Measurements from ENCODE around the gene NTF3. TPM values are rescaled to one million over a fixed set of nuclear protein-coding genes. Genes with fewer than 3 reads are reported as not detected.

The NTF3 gene
- total RNA-seq (2014; rRNA removed; shearing (Covaris generic); ENCODE audit: low replicate concordance) = not detected in 2 replicates

DNA sequence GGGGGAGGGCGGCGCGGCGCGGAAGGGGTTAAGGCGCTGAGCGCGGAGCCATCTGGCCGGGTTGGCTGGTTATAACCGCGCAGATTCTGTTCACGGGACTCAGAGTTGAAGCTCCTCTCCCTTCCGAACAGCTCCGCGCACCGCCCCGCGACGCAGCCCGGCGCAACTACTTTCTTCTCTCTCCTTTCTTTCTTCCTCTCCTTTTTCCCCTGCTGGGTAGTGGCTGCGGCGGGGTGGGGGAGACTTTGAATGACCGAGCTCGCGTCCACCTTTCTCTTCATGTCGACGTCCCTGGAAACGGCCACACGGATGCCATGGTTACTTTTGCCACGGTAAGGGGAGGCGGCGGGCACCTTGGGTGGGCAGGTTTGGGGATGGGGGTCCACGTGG, at the start of gene NTF3:
Gene NTF3, plus strand, starts transcription at position 98 of the 390 bp plus-strand sequence. Its CDS starts 217 bp downstream, at position 315.
- H2AFZ ChIP-seq (ENCODE audit: low read length) = no peak within 1 kb of the TSS
- H3K27ac ChIP-seq (ENCODE audit: low read length) = no peak within 1 kb of the TSS
- DNase-seq = no peak
- H4K20me1 ChIP-seq (ENCODE audit: insufficient read depth, low read depth, low read length) = no peaks in the 10 kb centered on the region
- no peaks in the 10 kb centered on the region for H3K36me3 ChIP-seq (ENCODE audit: insufficient read depth, low read length)
- H3K9me2 ChIP-seq (replicated peaks; ENCODE audit: insufficient read depth, low read length) = no peaks in the 10 kb centered on the region
- no peak within 1 kb of the TSS for H3K9ac ChIP-seq (ENCODE audit: low read length)
- H3K4me1 ChIP-seq (ENCODE audit: low read length) = no peaks in the 10 kb centered on the region
- no peak within 1 kb of the TSS for H3K4me2 ChIP-seq (ENCODE audit: low read depth, low read length, poor library complexity, severe bottlenecking)
- no peak within 1 kb of the TSS for H3K4me3 ChIP-seq (ENCODE audit: low read length)
- no peaks in the 10 kb centered on the region for H3K9me3 ChIP-seq (ENCODE audit: low read length)
- no peaks in the 10 kb centered on the region for H3K27me3 ChIP-seq (ENCODE audit: low read length)
- H3K79me2 ChIP-seq (ENCODE audit: low read length) = no peaks in the 10 kb centered on the region

DNA sequence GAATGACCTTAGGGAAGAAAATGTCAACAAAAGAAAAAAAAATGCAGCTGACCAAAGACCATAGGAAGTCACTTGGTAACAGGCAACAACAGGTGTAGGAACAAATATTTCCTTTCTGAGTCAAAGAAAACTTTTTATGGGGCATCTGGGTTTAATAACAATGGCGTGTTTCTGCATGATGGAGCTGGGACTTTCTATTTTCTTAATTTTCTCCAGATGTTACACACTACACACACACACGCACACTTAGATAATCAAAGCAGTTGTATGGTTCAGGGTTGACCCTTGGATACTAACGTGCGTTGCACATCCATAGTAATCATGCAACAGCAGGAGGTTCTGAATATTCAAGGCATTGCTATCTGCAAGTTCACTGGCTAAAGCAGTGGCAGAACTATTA, 47.9 kb upstream of the NTF3 start:
- no peaks in the 10 kb centered on the region for H3K27me3 ChIP-seq (ENCODE audit: low read length)
- no peak for DNase-seq
- no peak overlapping the region for H3K4me3 ChIP-seq (ENCODE audit: low read length)
- H2AFZ ChIP-seq (ENCODE audit: low read length) = no peak overlapping the region
- H3K27ac ChIP-seq (ENCODE audit: low read length) = no peak overlapping the region
- no peaks in the 10 kb centered on the region for H3K4me1 ChIP-seq (ENCODE audit: low read length)
- no peaks in the 10 kb centered on the region for H4K20me1 ChIP-seq (ENCODE audit: insufficient read depth, low read depth, low read length)
- H3K36me3 ChIP-seq (ENCODE audit: insufficient read depth, low read length) = no peaks in the 10 kb centered on the region
- no peak overlapping the region for H3K9ac ChIP-seq (ENCODE audit: low read length)
- no peak overlapping the region for H3K4me2 ChIP-seq (ENCODE audit: low read depth, low read length, poor library complexity, severe bottlenecking)
- H3K79me2 ChIP-seq (ENCODE audit: low read length) = no peaks in the 10 kb centered on the region
- no peaks in the 10 kb centered on the region for H3K9me2 ChIP-seq (replicated peaks; ENCODE audit: insufficient read depth, low read length)
- no peaks in the 10 kb centered on the region for H3K9me3 ChIP-seq (ENCODE audit: low read length)

DNA sequence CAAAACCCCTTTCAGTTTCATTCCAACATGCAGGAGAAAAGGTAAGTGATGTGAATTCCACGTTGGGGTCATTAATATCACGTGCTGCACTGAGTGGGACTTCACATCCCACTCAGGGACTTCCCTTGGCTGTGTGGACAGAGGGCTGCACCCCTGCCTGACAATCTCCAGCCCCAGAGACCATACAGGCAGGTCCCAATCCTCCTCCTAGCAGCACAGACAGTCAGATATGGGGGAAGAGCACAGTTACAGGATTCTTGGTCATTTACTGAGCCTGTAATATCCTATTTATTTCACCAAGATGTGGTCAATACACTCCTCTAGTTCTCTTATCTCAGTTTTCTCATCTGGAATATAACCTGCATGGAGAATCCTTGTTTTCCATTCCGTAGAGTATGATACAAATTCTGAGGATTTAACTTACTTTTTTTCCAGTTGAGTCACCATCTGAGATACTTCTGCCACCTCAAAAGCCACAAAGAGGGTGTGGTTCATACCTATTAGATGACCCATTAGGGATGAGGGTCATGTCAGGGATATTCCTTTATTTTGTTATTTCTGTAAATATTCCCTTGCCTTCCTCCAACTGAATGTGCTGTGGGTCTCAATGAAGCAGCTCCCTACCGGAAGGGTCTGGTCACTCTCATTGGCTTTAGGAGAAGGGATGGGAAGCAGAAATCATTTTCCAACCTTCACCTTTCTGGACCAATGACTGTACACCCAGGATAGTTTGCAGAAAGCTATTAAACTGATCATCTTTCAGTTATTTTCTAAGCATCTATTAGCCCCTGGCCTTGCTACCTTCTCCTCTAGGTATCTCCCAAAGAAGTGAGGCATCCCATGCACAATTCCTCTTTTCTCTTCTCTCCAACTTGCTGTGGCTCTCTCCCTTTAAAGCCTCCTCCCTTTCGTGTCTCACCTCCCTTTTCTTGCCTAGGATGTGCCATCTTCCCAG, 43.0 kb upstream of the NTF3 start:
- no peak overlapping the region for H3K9ac ChIP-seq (ENCODE audit: low read length)
- H4K20me1 ChIP-seq (ENCODE audit: insufficient read depth, low read depth, low read length) = no peaks in the 10 kb centered on the region
- no peak overlapping the region for H3K4me3 ChIP-seq (ENCODE audit: low read length)
- no peaks in the 10 kb centered on the region for H3K36me3 ChIP-seq (ENCODE audit: insufficient read depth, low read length)
- no peaks in the 10 kb centered on the region for H3K9me2 ChIP-seq (replicated peaks; ENCODE audit: insufficient read depth, low read length)
- H3K4me2 ChIP-seq (ENCODE audit: low read depth, low read length, poor library complexity, severe bottlenecking) = no peak overlapping the region
- H3K4me1 ChIP-seq (ENCODE audit: low read length) = no peaks in the 10 kb centered on the region
- no peaks in the 10 kb centered on the region for H3K79me2 ChIP-seq (ENCODE audit: low read length)
- no peak for DNase-seq
- H3K27ac ChIP-seq (ENCODE audit: low read length) = no peak overlapping the region
- no peak overlapping the region for H2AFZ ChIP-seq (ENCODE audit: low read length)
- no peaks in the 10 kb centered on the region for H3K27me3 ChIP-seq (ENCODE audit: low read length)
- H3K9me3 ChIP-seq (ENCODE audit: low read length) = no peaks in the 10 kb centered on the region

DNA sequence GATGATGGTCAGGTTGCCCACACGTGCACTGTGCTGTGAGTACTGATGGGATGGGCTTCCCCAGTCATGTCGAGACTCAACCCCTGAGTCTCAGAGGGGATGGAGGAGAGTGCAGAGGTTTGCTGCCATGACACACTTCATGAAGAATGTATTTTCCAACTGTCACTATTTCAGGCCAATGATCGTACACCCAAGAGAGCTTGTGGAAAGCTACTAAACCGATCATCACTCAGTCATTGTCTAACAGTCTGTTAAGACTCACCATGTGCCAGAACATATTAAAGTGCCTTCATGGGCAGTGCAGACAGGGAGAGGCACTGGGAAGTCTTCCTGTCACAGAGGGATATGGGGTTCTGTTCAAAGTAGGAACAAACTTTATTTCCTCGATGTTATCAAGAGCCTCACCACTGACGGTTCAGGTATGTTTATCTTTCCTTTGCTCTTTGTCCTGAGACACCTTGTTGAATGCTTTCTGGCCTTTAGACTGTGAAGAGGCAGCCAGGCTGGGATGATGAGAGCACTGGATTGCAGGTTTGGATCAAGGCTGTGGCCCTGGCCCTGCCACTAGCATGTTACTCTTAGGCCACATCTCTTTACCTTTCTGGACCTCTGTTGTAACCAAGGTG, 41.6 kb upstream of the NTF3 start:
- Histone ChIP-seq H3K9ac (ENCODE audit: low read length) (no peak overlapping the region), H3K4me2 (ENCODE audit: low read depth, low read length, poor library complexity, severe bottlenecking) (no peak overlapping the region), H3K9me2 (replicated peaks; ENCODE audit: insufficient read depth, low read length) (no peaks in the 10 kb centered on the region), H3K36me3 (ENCODE audit: insufficient read depth, low read length) (no peaks in the 10 kb centered on the region), H3K4me3 (ENCODE audit: low read length) (no peak overlapping the region), H2AFZ (ENCODE audit: low read length) (no peak overlapping the region), H3K27me3 (ENCODE audit: low read length) (no peaks in the 10 kb centered on the region), H3K79me2 (ENCODE audit: low read length) (no peaks in the 10 kb centered on the region), H3K4me1 (ENCODE audit: low read length) (no peaks in the 10 kb centered on the region), H3K9me3 (ENCODE audit: low read length) (no peaks in the 10 kb centered on the region), H4K20me1 (ENCODE audit: insufficient read depth, low read depth, low read length) (no peaks in the 10 kb centered on the region), H3K27ac (ENCODE audit: low read length) (no peak overlapping the region)
- no peak for DNase-seq

DNA sequence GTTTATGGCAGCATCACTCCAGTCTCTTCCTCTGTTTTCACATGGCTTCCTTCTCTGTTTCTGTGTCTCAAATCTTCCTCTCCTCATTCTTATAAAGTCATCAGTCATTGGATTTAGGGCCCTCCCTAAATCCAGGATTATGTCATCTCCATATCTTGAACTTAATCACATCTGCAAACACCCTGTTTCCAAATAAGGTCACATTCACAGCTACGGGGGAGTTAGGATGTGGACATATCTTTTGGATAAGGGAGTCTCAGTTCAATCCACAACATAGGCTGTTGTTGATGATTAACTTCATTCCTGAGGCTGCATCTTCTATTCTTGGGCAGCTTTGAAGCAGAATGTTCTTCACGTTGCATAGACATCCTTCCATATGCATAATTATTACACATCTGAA, 40.3 kb upstream of the NTF3 start:
- H3K4me3 ChIP-seq (ENCODE audit: low read length) = no peak overlapping the region
- no peaks in the 10 kb centered on the region for H3K9me2 ChIP-seq (replicated peaks; ENCODE audit: insufficient read depth, low read length)
- no peak for DNase-seq
- H3K9me3 ChIP-seq (ENCODE audit: low read length) = no peaks in the 10 kb centered on the region
- no peak overlapping the region for H2AFZ ChIP-seq (ENCODE audit: low read length)
- H3K27me3 ChIP-seq (ENCODE audit: low read length) = no peaks in the 10 kb centered on the region
- H3K4me1 ChIP-seq (ENCODE audit: low read length) = no peaks in the 10 kb centered on the region
- H3K27ac ChIP-seq (ENCODE audit: low read length) = no peak overlapping the region
- no peaks in the 10 kb centered on the region for H3K36me3 ChIP-seq (ENCODE audit: insufficient read depth, low read length)
- H3K79me2 ChIP-seq (ENCODE audit: low read length) = no peaks in the 10 kb centered on the region
- no peak overlapping the region for H3K9ac ChIP-seq (ENCODE audit: low read length)
- H4K20me1 ChIP-seq (ENCODE audit: insufficient read depth, low read depth, low read length) = no peaks in the 10 kb centered on the region
- no peak overlapping the region for H3K4me2 ChIP-seq (ENCODE audit: low read depth, low read length, poor library complexity, severe bottlenecking)

DNA sequence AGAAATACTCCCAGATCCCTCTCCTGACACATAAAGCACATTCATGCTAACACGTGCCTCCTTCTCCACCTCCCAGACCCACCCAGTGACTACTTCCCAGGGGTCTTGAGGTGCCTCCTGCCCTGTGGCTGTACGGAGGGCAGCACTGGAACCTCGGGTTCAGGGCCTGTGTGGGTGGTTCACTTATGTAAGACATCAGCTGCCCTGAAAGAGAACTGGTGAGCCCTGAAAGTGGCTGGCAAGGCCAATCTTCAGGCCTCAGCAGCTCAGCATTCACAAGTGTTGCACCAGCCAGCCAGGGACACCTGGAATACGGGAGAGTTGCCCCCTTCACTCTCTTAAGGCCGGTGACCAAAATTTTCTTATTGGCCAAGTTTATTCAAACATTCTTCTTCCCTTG, 38.9 kb upstream of the NTF3 start:
- no peak overlapping the region for H3K4me3 ChIP-seq (ENCODE audit: low read length)
- no peaks in the 10 kb centered on the region for H4K20me1 ChIP-seq (ENCODE audit: insufficient read depth, low read depth, low read length)
- H3K9ac ChIP-seq (ENCODE audit: low read length) = no peak overlapping the region
- H3K36me3 ChIP-seq (ENCODE audit: insufficient read depth, low read length) = no peaks in the 10 kb centered on the region
- H3K9me3 ChIP-seq (ENCODE audit: low read length) = no peaks in the 10 kb centered on the region
- H2AFZ ChIP-seq (ENCODE audit: low read length) = no peak overlapping the region
- no peaks in the 10 kb centered on the region for H3K9me2 ChIP-seq (replicated peaks; ENCODE audit: insufficient read depth, low read length)
- no peak for DNase-seq
- H3K4me2 ChIP-seq (ENCODE audit: low read depth, low read length, poor library complexity, severe bottlenecking) = no peak overlapping the region
- H3K27ac ChIP-seq (ENCODE audit: low read length) = no peak overlapping the region
- H3K4me1 ChIP-seq (ENCODE audit: low read length) = no peaks in the 10 kb centered on the region
- no peaks in the 10 kb centered on the region for H3K27me3 ChIP-seq (ENCODE audit: low read length)
- H3K79me2 ChIP-seq (ENCODE audit: low read length) = no peaks in the 10 kb centered on the region

DNA sequence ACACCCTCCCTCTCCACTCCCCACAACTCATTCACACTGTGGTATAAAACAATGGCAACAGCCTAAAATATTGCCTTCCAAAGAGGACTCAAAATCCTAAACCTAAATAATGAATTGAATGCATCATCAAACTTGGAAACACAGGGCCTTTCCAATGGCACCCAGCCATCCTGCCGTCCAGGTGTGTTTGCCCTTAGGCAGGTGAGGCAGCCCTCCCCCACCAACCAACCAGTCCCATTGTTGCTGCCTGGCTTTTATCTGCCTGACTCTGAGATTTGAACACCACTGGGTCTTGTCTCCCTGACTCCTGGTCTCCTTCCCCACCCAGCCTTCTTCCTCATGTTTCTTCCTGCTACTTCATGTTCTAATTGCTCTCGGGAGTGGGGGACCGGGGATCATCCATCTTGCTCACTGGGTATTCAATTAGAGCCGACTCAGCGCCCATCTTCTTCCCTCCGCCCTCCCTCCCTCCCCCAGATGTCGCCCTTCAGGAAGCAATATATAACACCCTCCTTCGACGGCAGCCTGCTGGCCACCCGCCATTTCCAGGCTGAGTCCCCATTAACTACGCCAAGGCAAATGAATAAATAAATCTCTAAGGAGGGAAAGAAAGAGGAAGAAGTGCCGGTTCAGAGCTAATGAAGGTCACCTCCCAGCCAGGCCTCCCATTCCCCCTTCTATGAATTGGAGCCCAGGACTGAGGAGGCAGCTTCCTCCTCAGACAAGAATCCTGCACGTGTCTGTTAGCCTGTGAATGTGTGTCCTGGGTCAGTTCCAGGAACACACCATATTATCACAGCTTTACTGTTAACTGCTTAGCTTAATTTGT, 36.3 kb upstream of the NTF3 start:
- Histone ChIP-seq H4K20me1 (ENCODE audit: insufficient read depth, low read depth, low read length) (no peaks in the 10 kb centered on the region), H3K9me3 (ENCODE audit: low read length) (no peaks in the 10 kb centered on the region), H3K27ac (ENCODE audit: low read length) (no peak overlapping the region), H3K4me1 (ENCODE audit: low read length) (no peaks in the 10 kb centered on the region), H3K79me2 (ENCODE audit: low read length) (no peaks in the 10 kb centered on the region), H3K27me3 (ENCODE audit: low read length) (no peaks in the 10 kb centered on the region), H3K4me2 (ENCODE audit: low read depth, low read length, poor library complexity, severe bottlenecking) (no peak overlapping the region), H3K36me3 (ENCODE audit: insufficient read depth, low read length) (no peaks in the 10 kb centered on the region), H2AFZ (ENCODE audit: low read length) (no peak overlapping the region), H3K9me2 (replicated peaks; ENCODE audit: insufficient read depth, low read length) (no peaks in the 10 kb centered on the region), H3K9ac (ENCODE audit: low read length) (no peak overlapping the region), H3K4me3 (ENCODE audit: low read length) (no peak overlapping the region)
- DNase-seq = no peak

DNA sequence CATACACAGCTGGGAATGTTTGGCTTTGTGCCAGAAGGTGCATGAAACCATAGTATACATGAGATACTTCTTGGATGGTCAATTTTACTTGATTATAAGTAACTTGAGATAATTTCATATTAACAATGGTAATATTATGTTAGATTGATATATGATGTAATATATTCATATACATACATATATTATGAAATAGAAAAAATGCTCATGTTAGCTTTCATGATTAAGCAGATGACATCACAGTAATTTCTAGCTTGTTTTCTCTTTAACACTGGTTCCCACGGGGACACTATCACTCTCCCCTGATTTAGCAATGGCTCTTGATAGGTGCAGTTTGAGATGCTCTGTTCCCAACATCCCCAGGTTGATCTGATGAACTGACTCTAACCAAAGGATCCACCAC, 35.4 kb upstream of the NTF3 start:
- DNase-seq = no peak
- H3K9me2 ChIP-seq (replicated peaks; ENCODE audit: insufficient read depth, low read length) = no peaks in the 10 kb centered on the region
- H3K9ac ChIP-seq (ENCODE audit: low read length) = no peak overlapping the region
- H3K36me3 ChIP-seq (ENCODE audit: insufficient read depth, low read length) = no peaks in the 10 kb centered on the region
- H3K4me1 ChIP-seq (ENCODE audit: low read length) = no peaks in the 10 kb centered on the region
- no peak overlapping the region for H3K27ac ChIP-seq (ENCODE audit: low read length)
- H3K9me3 ChIP-seq (ENCODE audit: low read length) = no peaks in the 10 kb centered on the region
- no peaks in the 10 kb centered on the region for H3K79me2 ChIP-seq (ENCODE audit: low read length)
- H2AFZ ChIP-seq (ENCODE audit: low read length) = no peak overlapping the region
- H3K27me3 ChIP-seq (ENCODE audit: low read length) = no peaks in the 10 kb centered on the region
- no peak overlapping the region for H3K4me3 ChIP-seq (ENCODE audit: low read length)
- no peaks in the 10 kb centered on the region for H4K20me1 ChIP-seq (ENCODE audit: insufficient read depth, low read depth, low read length)
- no peak overlapping the region for H3K4me2 ChIP-seq (ENCODE audit: low read depth, low read length, poor library complexity, severe bottlenecking)
